ENCODE results near the gene DCTN4.

Gene DCTN4

GRCh38 chr5:150658699-150659265 lies 100.0 kb downstream of the DCTN4 start:
- H3K9me3 ChIP-seq (ENCODE audit: insufficient read depth, low read length), result no peaks in the 10 kb centered on the region
- H4K20me1 ChIP-seq (ENCODE audit: low read depth, low read length), result no peaks in the 10 kb centered on the region
- no peaks in the 10 kb centered on the region for H3F3A ChIP-seq (ENCODE audit: insufficient read depth)
- TF ChIP-seq CTCF (IDR thresholded peaks at IDR 0.05; ENCODE audit: insufficient read depth, low read length, poor library complexity, severe bottlenecking) (no peak), EZH2phosphoT487 (conservative IDR thresholded peaks at IDR 0.05; ENCODE audit: low read length) (no peak)
- no peaks in the 10 kb centered on the region for H3K27me3 ChIP-seq (ENCODE audit: low read length)
- H3K9me2 ChIP-seq (replicated peaks; ENCODE audit: insufficient read depth, low read length), result no peaks in the 10 kb centered on the region
- H3K27ac ChIP-seq (ENCODE audit: low read depth, low read length), result no peak overlapping the region
- H3K9ac ChIP-seq (ENCODE audit: low read length), result no peak overlapping the region
- no peak overlapping the region for H2AFZ ChIP-seq (ENCODE audit: low read depth, low read length, severe bottlenecking)
- H3K36me3 ChIP-seq (ENCODE audit: low read length), result no peaks in the 10 kb centered on the region
- H3K4me3 ChIP-seq (ENCODE audit: insufficient read depth, low read length, poor library complexity, severe bottlenecking), result no peak overlapping the region
- no peak overlapping the region for H3K4me2 ChIP-seq (ENCODE audit: low read depth, low read length, poor library complexity, severe bottlenecking)
- H3K79me2 ChIP-seq (ENCODE audit: insufficient read depth, low read length), result no peaks in the 10 kb centered on the region

All from SU-DHL-6 (cell line).